C4-2B (cell line): ENCODE results near the gene MDH1B.
"Not testable (repeated sequence)": the region's sequence is repeated elsewhere in the genome, so short reads cannot be mapped to it uniquely, and the experiment has no call there.

Experiments used
- CTCF ChIP-seq: fragments of 450-650 bp; conservative IDR thresholded peaks from 2 replicates; pipeline ENCODE4 v1.5.1; 2017; ENCODE audit warnings: mild to moderate bottlenecking
- ZFX ChIP-seq: fragments of 450-650 bp; IDR thresholded peaks from 2 replicates; pipeline ENCODE4 v1.6.1; 2017

GRCh38 chr2:206812471-206812870, 47.3 kb upstream of the MDH1B start:
- not testable (repeated sequence) for TF ChIP-seq CTCF, ZFX
